Epithelial cell of proximal tubule (primary cell): ENCODE data around the gene CCDC71L. TPM values are rescaled to one million over a fixed set of nuclear protein-coding genes. Genes with fewer than 3 reads are reported as not detected.

Experiments
- DNase-seq: peaks from one replicate; pipeline ENCODE4 v3.0.0-alpha.2; 2011; ENCODE audit warnings: low read depth
- H3K4me3 ChIP-seq: 2 replicates; pipeline ENCODE4 v1.5.1; 2011; ENCODE audit warnings: low read depth, mild to moderate bottlenecking, low read length
- CTCF ChIP-seq: conservative IDR thresholded peaks from 2 replicates; pipeline ENCODE4 v1.5.1; 2012; ENCODE audit warnings: low read depth, mild to moderate bottlenecking, low read length
- total RNA-seq: library from RNA; depleted of rRNA; stranded (reverse); fragments of >200 nt; gene quantifications from 2 replicates; pipeline ENCODE4 v1.2.3, GENCODE V29; 2015

Gene CCDC71L
- total RNA-seq, 1 donor from 2014 or later: 35.3 TPM

GRCh38 chr7:106615808-106616707 is 44.9 kb downstream of the CCDC71L start:
- no peak for TF ChIP-seq CTCF
- no peak for DNase-seq
- H3K4me3 ChIP-seq: no peak overlapping the region

- H3K4me3 ChIP-seq: no peak overlapping the region
- DNase-seq: no peak
- TF ChIP-seq CTCF: no peak
These were observed 46.2 kb downstream of the CCDC71L start for GRCh38 chr7:106614751-106615150.

- H3K4me3 ChIP-seq: no peak overlapping the region
- DNase-seq: no peak
- no peak for TF ChIP-seq CTCF
These were observed 47.0 kb downstream of the CCDC71L start for GRCh38 chr7:106613848-106614560.

GRCh38 chr7:106613279-106613678 is 47.7 kb downstream of the CCDC71L start:
- H3K4me3 ChIP-seq: no peak overlapping the region
- DNase-seq: no peak
- TF ChIP-seq CTCF: no peak

GRCh38 chr7:106612432-106612831 is 48.5 kb downstream of the CCDC71L start:
- TF ChIP-seq CTCF: no peak
- no peak overlapping the region for H3K4me3 ChIP-seq
- DNase-seq: no peak

GRCh38 chr7:106611911-106612310 is 49.0 kb downstream of the CCDC71L start:
- no peak for DNase-seq
- H3K4me3 ChIP-seq: no peak overlapping the region
- TF ChIP-seq CTCF: no peak
